ENCODE measurements around the gene SORCS3. TPM values are rescaled to one million over a fixed set of nuclear protein-coding genes. Genes with fewer than 3 reads are reported as not detected.

Gene SORCS3
- total RNA-seq, 4 donors from 2014 or later, result not detected

GRCh38 chr10:105288613-105289012, 647.5 kb downstream of the SORCS3 start:
- no peak overlapping the region for H3K27ac ChIP-seq
- H3K36me3 ChIP-seq, result no peaks in the 10 kb centered on the region
- intact Hi-C loops (cut with DNase I; ENCODE audit: low total_unique reads), result no loop called here
- TF ChIP-seq, protein P1, sequence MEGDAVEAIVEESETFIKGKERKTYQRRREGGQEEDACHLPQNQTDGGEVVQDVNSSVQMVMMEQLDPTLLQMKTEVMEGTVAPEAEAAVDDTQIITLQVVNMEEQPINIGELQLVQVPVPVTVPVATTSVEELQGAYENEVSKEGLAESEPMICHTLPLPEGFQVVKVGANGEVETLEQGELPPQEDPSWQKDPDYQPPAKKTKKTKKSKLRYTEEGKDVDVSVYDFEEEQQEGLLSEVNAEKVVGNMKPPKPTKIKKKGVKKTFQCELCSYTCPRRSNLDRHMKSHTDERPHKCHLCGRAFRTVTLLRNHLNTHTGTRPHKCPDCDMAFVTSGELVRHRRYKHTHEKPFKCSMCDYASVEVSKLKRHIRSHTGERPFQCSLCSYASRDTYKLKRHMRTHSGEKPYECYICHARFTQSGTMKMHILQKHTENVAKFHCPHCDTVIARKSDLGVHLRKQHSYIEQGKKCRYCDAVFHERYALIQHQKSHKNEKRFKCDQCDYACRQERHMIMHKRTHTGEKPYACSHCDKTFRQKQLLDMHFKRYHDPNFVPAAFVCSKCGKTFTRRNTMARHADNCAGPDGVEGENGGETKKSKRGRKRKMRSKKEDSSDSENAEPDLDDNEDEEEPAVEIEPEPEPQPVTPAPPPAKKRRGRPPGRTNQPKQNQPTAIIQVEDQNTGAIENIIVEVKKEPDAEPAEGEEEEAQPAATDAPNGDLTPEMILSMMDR (IDR thresholded peaks at IDR 0.05 in 4 of 5, conservative IDR thresholded peaks at IDR 0.05 in 1 of 5), result no peak
- TF ChIP-seq POLR2A (IDR thresholded peaks at IDR 0.05), result no peak
- no peak for DNase-seq
- H3K4me3 ChIP-seq, result no peak overlapping the region
- no peaks in the 10 kb centered on the region for H3K9me3 ChIP-seq
- H3K4me1 ChIP-seq, result no peaks in the 10 kb centered on the region
- ATAC-seq, result no peak
- no peaks in the 10 kb centered on the region for H3K27me3 ChIP-seq
- in situ Hi-C loops (cut with MboI; ENCODE audit: low sequenced_read_pairs in 4 of 4), result loop anchor here in 1 of 4 donors (25.0 kb wide), 1 partner anchor 99 kb away; no protein-coding TSS in a partner anchor

DNA sequence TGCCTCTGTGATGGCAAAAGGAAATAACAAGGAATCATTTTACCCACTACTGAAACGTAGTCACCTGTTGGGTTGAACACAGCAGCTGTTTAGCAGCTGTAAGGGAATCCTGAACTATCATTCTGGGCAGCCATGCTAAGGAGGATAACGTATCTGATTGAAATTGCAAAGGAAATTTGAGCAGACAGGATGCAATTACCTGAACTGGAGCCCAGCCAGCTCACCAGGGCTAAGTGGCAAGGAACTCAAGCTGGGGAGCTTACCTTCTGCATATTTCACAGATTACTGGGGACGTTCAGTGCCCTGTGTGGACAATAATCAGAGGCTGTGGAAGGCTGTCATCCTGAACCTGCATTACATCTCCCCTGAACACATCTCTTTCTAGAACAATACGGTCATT, 650.5 kb downstream of the SORCS3 start:
- Histone ChIP-seq H3K9me3 (no peaks in the 10 kb centered on the region), H3K36me3 (no peaks in the 10 kb centered on the region), H3K27ac (no peak overlapping the region), H3K27me3 (no peaks in the 10 kb centered on the region), H3K4me1 (no peaks in the 10 kb centered on the region), H3K4me3 (no peak overlapping the region)
- ATAC-seq, result no peak
- DNase-seq, result no peak
- intact Hi-C loops (cut with DNase I; ENCODE audit: low total_unique reads), result no loop called here
- TF ChIP-seq, protein P1 (IDR thresholded peaks at IDR 0.05 in 4 of 5, conservative IDR thresholded peaks at IDR 0.05 in 1 of 5), result no peak
- TF ChIP-seq POLR2A (IDR thresholded peaks at IDR 0.05), result no peak
- in situ Hi-C loops (cut with MboI; ENCODE audit: low sequenced_read_pairs in 4 of 4), result loop anchor here in 1 of 4 donors (25.0 kb wide), 1 partner anchor 96 kb away; no protein-coding TSS in a partner anchor

DNA sequence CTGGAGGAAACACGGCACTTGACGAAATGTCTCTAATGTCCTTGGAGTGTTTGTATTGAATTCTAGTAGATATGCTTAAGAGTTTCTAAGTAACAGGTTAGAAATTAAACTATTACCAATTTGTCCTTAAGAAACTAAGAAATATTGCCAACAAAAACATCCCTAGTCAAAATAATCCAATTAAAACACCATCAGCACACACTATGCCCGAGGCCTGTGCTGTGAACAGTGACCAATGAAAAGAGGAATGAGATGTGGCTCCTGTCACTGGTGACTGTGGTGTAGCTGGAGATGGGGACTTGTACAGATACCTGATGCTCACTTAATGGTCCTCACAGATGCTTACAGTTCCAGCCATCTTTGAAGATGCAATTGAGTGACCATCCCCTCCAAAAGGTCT, 651.1 kb downstream of the SORCS3 start:
- no peak for TF ChIP-seq POLR2A (IDR thresholded peaks at IDR 0.05)
- TF ChIP-seq, protein P1 (IDR thresholded peaks at IDR 0.05 in 4 of 5, conservative IDR thresholded peaks at IDR 0.05 in 1 of 5), result no peak
- in situ Hi-C loops (cut with MboI; ENCODE audit: low sequenced_read_pairs in 4 of 4), result loop anchor here in 1 of 4 donors (25.0 kb wide), 1 partner anchor 95 kb away; no protein-coding TSS in a partner anchor
- intact Hi-C loops (cut with DNase I; ENCODE audit: low total_unique reads), result no loop called here
- no peaks in the 10 kb centered on the region for H3K27me3 ChIP-seq
- H3K4me3 ChIP-seq, result no peak overlapping the region
- H3K4me1 ChIP-seq, result no peaks in the 10 kb centered on the region
- H3K36me3 ChIP-seq, result no peaks in the 10 kb centered on the region
- no peak for DNase-seq
- H3K9me3 ChIP-seq, result no peaks in the 10 kb centered on the region
- no peak for ATAC-seq
- no peak overlapping the region for H3K27ac ChIP-seq
